Measurements from ENCODE around the gene MCEE. TPM values are rescaled to one million over a fixed set of nuclear protein-coding genes. Genes with fewer than 3 reads are reported as not detected.

The MCEE gene
- total RNA-seq, 1 experiment from 2014 or later: 10.9 TPM

- H3K4me3 ChIP-seq (ENCODE audit: low read length): peak overlapping the region; percentile 50; the same call in 1 of the 2 replicates
- H3K79me2 ChIP-seq (ENCODE audit: low read length): no peaks in the 10 kb centered on the region
- no peaks in the 10 kb centered on the region for H3F3A ChIP-seq (ENCODE audit: low read length, unreplicated experiment)
- H3K9ac ChIP-seq (ENCODE audit: low read length): no peak overlapping the region
- peak overlapping the region; percentile 71; the same call in 1 of the 2 replicates for H2AFZ ChIP-seq (ENCODE audit: low read length)
- peaks cover 12% of the 10 kb centered on the region for H3K4me1 ChIP-seq (ENCODE audit: insufficient read depth, low read length)
- no TSS peak for BruUV-seq (replicated peaks)
- H3K27me3 ChIP-seq (ENCODE audit: low read length): no peaks in the 10 kb centered on the region
- H3K27ac ChIP-seq (ENCODE audit: low read length): no peak overlapping the region
- H4K20me1 ChIP-seq (ENCODE audit: low read length): no peaks in the 10 kb centered on the region
- H3K9me3 ChIP-seq (ENCODE audit: low read length): no peaks in the 10 kb centered on the region
- intact Hi-C loops (cut with micrococcal nuclease): loop anchor here (2.0 kb wide), 1 partner anchor 34 kb away; no protein-coding TSS in a partner anchor
- H3K4me2 ChIP-seq (ENCODE audit: low read length): peak overlapping the region; percentile 83
- H3K36me3 ChIP-seq (ENCODE audit: low read depth, low read length): no peaks in the 10 kb centered on the region
- peak; percentile 52 for ATAC-seq
- no peaks in the 10 kb centered on the region for H3K9me2 ChIP-seq (replicated peaks; ENCODE audit: low read length)
- ChIA-PET CTCF (no interaction called here), POLR2A (ENCODE audit: unreplicated experiment) (no interaction called here)
- peak; percentile 41 for DNase-seq
- TF ChIP-seq EZH2 (IDR thresholded peaks at IDR 0.05; ENCODE audit: low read length, unreplicated experiment): no peak
- TF ChIP-seq CTCF (conservative IDR thresholded peaks at IDR 0.05; ENCODE audit: low read depth, low read length): no peak
- no peak for TF ChIP-seq EZH2phosphoT487 (IDR thresholded peaks at IDR 0.05; ENCODE audit: borderline replicate concordance, low read length)
Observed at GRCh38 chr2:71156573-71156972, 26.5 kb upstream of the MCEE start.

- intact Hi-C loops (cut with micrococcal nuclease): loop anchor here (2.0 kb wide), 1 partner anchor 35 kb away; no protein-coding TSS in a partner anchor
- POLR2A ChIA-PET (ENCODE audit: unreplicated experiment): no interaction called here
Observed at GRCh38 chr2:71155846-71156245, 25.8 kb upstream of the MCEE start.

More at GRCh38 chr2:71155846-71156245, 25.8 kb upstream of the MCEE start:
- Histone ChIP-seq H3K27me3 (ENCODE audit: low read length) (no peaks in the 10 kb centered on the region), H3K9me3 (ENCODE audit: low read length) (no peaks in the 10 kb centered on the region), H3F3A (ENCODE audit: low read length, unreplicated experiment) (no peaks in the 10 kb centered on the region), H3K9ac (ENCODE audit: low read length) (no peak overlapping the region), H3K4me3 (ENCODE audit: low read length) (no peak overlapping the region), H4K20me1 (ENCODE audit: low read length) (no peaks in the 10 kb centered on the region), H3K4me1 (ENCODE audit: insufficient read depth, low read length) (peaks cover 12% of the 10 kb centered on the region), H2AFZ (ENCODE audit: low read length) (no peak overlapping the region), H3K9me2 (replicated peaks; ENCODE audit: low read length) (no peaks in the 10 kb centered on the region), H3K79me2 (ENCODE audit: low read length) (no peaks in the 10 kb centered on the region), H3K27ac (ENCODE audit: low read length) (no peak overlapping the region), H3K4me2 (ENCODE audit: low read length) (no peak overlapping the region), H3K36me3 (ENCODE audit: low read depth, low read length) (no peaks in the 10 kb centered on the region)
- ATAC-seq: no peak
- TF ChIP-seq CTCF (conservative IDR thresholded peaks at IDR 0.05; ENCODE audit: low read depth, low read length) (no peak), EZH2phosphoT487 (IDR thresholded peaks at IDR 0.05; ENCODE audit: borderline replicate concordance, low read length) (no peak), EZH2 (IDR thresholded peaks at IDR 0.05; ENCODE audit: low read length, unreplicated experiment) (no peak)
- CTCF ChIA-PET: no interaction called here
- no peak for DNase-seq
- BruUV-seq (replicated peaks): no TSS peak
